Spleen (tissue), 7 donors: ENCODE measurements around the gene ITGB8.

Experiments
- POLR2A ChIP-seq, 3 donors: fragments of 450-650 bp; IDR thresholded peaks; one replicate each; pipeline ENCODE4 v1.5.1; 2017; ENCODE audit warnings: antibody characterized with exemption in 3 of 3, mild to moderate bottlenecking in 1 of 3
- POLR2AphosphoS5 ChIP-seq, 3 donors: sonication (generic); formaldehyde crosslinking; IDR thresholded peaks; one replicate each; pipeline ENCODE4 v1.5.1; 2017; ENCODE audit warnings: antibody characterized with exemption in 3 of 3
- TF ChIP-seq, protein P1 (sequence below), 11 experiments: fragments of 200-600 bp in 7 of 11; fragments of 450-650 bp in 4 of 11; sonication (generic) in 4 of 11; IDR thresholded peaks in 8 of 11; conservative IDR thresholded peaks in 3 of 11; 1 replicate in 7 of 11; 2 replicates in 4 of 11; pipeline versions ENCODE4 v1.4.0 to v1.8.0; 2016 to 2021; ENCODE audit warnings: antibody characterized with exemption in 11 of 11, inconsistent platforms in 4 of 11, mild to moderate bottlenecking in 1 of 11
- donor health status: DM: no; HTN: no; CAD: no; lungs with moderate emphysema.
- donor health status: DM: no; HTN: no; CAD: no.
- donor health status: DM: no; HTN: no; CAD: no.

- no peak for TF ChIP-seq POLR2A (IDR thresholded peaks at IDR 0.05)
- TF ChIP-seq, protein P1, sequence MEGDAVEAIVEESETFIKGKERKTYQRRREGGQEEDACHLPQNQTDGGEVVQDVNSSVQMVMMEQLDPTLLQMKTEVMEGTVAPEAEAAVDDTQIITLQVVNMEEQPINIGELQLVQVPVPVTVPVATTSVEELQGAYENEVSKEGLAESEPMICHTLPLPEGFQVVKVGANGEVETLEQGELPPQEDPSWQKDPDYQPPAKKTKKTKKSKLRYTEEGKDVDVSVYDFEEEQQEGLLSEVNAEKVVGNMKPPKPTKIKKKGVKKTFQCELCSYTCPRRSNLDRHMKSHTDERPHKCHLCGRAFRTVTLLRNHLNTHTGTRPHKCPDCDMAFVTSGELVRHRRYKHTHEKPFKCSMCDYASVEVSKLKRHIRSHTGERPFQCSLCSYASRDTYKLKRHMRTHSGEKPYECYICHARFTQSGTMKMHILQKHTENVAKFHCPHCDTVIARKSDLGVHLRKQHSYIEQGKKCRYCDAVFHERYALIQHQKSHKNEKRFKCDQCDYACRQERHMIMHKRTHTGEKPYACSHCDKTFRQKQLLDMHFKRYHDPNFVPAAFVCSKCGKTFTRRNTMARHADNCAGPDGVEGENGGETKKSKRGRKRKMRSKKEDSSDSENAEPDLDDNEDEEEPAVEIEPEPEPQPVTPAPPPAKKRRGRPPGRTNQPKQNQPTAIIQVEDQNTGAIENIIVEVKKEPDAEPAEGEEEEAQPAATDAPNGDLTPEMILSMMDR (IDR thresholded peaks at IDR 0.05 in 8 of 11, conservative IDR thresholded peaks at IDR 0.05 in 3 of 11): peak in 1 of 11 experiments; percentile 15
- no peak for TF ChIP-seq POLR2AphosphoS5 (IDR thresholded peaks at IDR 0.05)
Observed at GRCh38 chr7:20330928-20331909, 519 bp downstream of the ITGB8 start.
